ENCODE measurements around the gene SINHCAF.

DNA sequence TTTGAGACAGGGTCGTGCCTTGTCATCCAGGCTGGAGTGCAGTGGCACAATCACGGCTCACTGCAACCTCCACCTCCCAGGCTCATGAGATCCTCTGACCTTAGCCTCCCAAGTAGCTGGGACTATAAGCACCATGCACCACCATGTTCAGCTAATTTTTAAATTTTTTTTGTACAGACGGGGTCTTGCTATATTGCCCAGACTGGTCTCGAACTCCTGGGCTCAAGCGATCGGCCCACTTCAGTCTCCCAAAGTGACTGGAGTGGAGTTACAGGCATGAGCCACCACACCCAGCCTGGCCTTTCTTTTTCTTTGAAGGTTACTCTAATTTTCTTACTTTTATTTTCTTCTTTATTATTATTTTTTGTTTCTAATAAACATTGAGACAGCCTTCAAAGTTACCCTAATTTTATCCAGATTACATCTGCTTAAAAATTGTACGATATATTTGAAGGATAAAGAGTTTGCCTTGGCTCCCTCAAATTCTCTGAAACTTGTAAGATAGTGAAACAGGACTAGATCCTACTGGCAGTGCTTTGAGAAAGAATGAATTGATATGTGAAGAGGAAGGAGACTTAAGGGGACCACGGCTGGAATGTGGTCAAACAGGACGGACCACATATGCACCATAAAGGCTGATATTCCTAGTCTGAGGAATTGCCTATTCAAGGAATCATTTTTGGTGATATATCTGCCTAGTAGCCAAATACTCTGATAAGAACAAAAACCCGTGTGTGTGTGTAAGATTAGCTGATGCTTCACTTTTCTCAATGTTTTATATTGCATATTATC, 14.1 kb upstream of the SINHCAF start:
- TF ChIP-seq, protein P1, sequence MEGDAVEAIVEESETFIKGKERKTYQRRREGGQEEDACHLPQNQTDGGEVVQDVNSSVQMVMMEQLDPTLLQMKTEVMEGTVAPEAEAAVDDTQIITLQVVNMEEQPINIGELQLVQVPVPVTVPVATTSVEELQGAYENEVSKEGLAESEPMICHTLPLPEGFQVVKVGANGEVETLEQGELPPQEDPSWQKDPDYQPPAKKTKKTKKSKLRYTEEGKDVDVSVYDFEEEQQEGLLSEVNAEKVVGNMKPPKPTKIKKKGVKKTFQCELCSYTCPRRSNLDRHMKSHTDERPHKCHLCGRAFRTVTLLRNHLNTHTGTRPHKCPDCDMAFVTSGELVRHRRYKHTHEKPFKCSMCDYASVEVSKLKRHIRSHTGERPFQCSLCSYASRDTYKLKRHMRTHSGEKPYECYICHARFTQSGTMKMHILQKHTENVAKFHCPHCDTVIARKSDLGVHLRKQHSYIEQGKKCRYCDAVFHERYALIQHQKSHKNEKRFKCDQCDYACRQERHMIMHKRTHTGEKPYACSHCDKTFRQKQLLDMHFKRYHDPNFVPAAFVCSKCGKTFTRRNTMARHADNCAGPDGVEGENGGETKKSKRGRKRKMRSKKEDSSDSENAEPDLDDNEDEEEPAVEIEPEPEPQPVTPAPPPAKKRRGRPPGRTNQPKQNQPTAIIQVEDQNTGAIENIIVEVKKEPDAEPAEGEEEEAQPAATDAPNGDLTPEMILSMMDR (IDR thresholded peaks at IDR 0.05): no peak
- TF ChIP-seq POLR2A (IDR thresholded peaks at IDR 0.05): no peak
